ENCODE data around the gene PACSIN2. TPM values are rescaled to one million over a fixed set of nuclear protein-coding genes. Genes with fewer than 3 reads are reported as not detected.

The PACSIN2 gene
- total RNA-seq, 2 experiments from 2014 or later = 28.8 to 30.6 TPM

- POLR2A ChIA-PET = interaction anchor here (0.8 kb wide), 1 partner anchor 142 kb away, joined by 3 read pairs; no protein-coding TSS in a partner anchor
Measured at GRCh38 chr22:42857845-42858481, 157.0 kb downstream of the PACSIN2 start.

GRCh38 chr22:42856865-42857704 is 157.9 kb downstream of the PACSIN2 start, which contains the start of gene ARFGAP3:
TSS of gene ARFGAP3 (minus strand) at chr22:42857273. CDS start at chr22:42857182, 91 bp downstream.
- CTCF ChIA-PET = interaction anchor here (0.7 to 3.4 kb wide), 5 partner anchors 11 to 242 kb away, joined by 3 to 13 read pairs (median 4); partner anchors contain the start of gene POLDIP3
- POLR2A ChIA-PET = interaction anchor here (0.5 to 1.5 kb wide), 7 partner anchors 20 to 242 kb away, joined by 3 to 11 read pairs (median 5); partner anchors contain the start of genes PACSIN2 and POLDIP3

More at GRCh38 chr22:42857845-42858481, 157.0 kb downstream of the PACSIN2 start:
- CTCF ChIA-PET = interaction anchor here (3.4 kb wide), 1 partner anchor 10 kb away, joined by 13 read pairs; no protein-coding TSS in a partner anchor

GRCh38 chr22:42856179-42856864 is 158.6 kb downstream of the PACSIN2 start:
- ChIA-PET POLR2A (interaction anchor here (0.5 to 1.5 kb wide), 9 partner anchors 19 to 242 kb away, joined by 3 to 8 read pairs (median 3); partner anchors contain the start of genes PACSIN2 and POLDIP3), CTCF (interaction anchor here (0.7 to 3.4 kb wide), 6 partner anchors 11 to 241 kb away, joined by 3 to 13 read pairs (median 4); partner anchors contain the start of gene POLDIP3)

GRCh38 chr22:42855721-42856120 is 159.2 kb downstream of the PACSIN2 start:
- CTCF ChIA-PET = interaction anchor here (0.8 to 3.4 kb wide), 5 partner anchors 12 to 241 kb away, joined by 3 to 13 read pairs (median 4); partner anchors contain the start of gene POLDIP3
- POLR2A ChIA-PET = interaction anchor here (0.6 to 1.5 kb wide), 4 partner anchors 62 to 185 kb away, joined by 3 to 8 read pairs (median 3); partner anchors contain the start of gene PACSIN2

- CTCF ChIA-PET = interaction anchor here (1.5 kb wide), 1 partner anchor 235 kb away, joined by 4 read pairs; no protein-coding TSS in a partner anchor
- POLR2A ChIA-PET = no interaction called here
Measured at GRCh38 chr22:42855211-42855610, 159.7 kb downstream of the PACSIN2 start.

GRCh38 chr22:42848941-42849550 is 165.9 kb downstream of the PACSIN2 start:
- ChIA-PET CTCF (no interaction called here), POLR2A (no interaction called here)

GRCh38 chr22:42847110-42847509 is 167.8 kb downstream of the PACSIN2 start:
- POLR2A ChIA-PET = no interaction called here
- CTCF ChIA-PET = no interaction called here

- ChIA-PET CTCF (interaction anchor here (0.6 kb wide), 1 partner anchor 235 kb away, joined by 3 read pairs; no protein-coding TSS in a partner anchor), POLR2A (interaction anchor here (0.6 kb wide), 1 partner anchor 305 kb away, joined by 6 read pairs; no protein-coding TSS in a partner anchor)
Measured at GRCh38 chr22:42844756-42845155, 170.2 kb downstream of the PACSIN2 start.

GRCh38 chr22:42842658-42843370 is 172.1 kb downstream of the PACSIN2 start:
- POLR2A ChIA-PET = interaction anchor here (0.7 kb wide), 1 partner anchor 164 kb away, joined by 3 read pairs; no protein-coding TSS in a partner anchor
- CTCF ChIA-PET = interaction anchor here (0.8 kb wide), 1 partner anchor 25 kb away, joined by 3 read pairs; no protein-coding TSS in a partner anchor

- CTCF ChIA-PET = interaction anchor here (0.5 to 0.6 kb wide), 2 partner anchors 62 to 314 kb away, joined by 3 to 4 read pairs; no protein-coding TSS in a partner anchor
- POLR2A ChIA-PET = interaction anchor here (1.1 kb wide), 1 partner anchor 192 kb away, joined by 3 read pairs; the partner anchor contains the start of gene CYB5R3
Measured at GRCh38 chr22:42841444-42841843, 173.5 kb downstream of the PACSIN2 start.

- CTCF ChIA-PET = interaction anchor here (0.6 kb wide), 1 partner anchor 1169 kb away, joined by 6 read pairs; no protein-coding TSS in a partner anchor
Measured at GRCh38 chr22:42837556-42837955, 177.4 kb downstream of the PACSIN2 start.

GRCh38 chr22:42836026-42836425 is 178.9 kb downstream of the PACSIN2 start:
- ChIA-PET CTCF (no interaction called here), POLR2A (interaction anchor here (1.2 kb wide), 1 partner anchor 28 kb away, joined by 3 read pairs; no protein-coding TSS in a partner anchor)

More at GRCh38 chr22:42837556-42837955, 177.4 kb downstream of the PACSIN2 start:
- POLR2A ChIA-PET = interaction anchor here (0.6 kb wide), 1 partner anchor 19 kb away, joined by 3 read pairs; no protein-coding TSS in a partner anchor

- ChIA-PET POLR2A (interaction anchor here (0.7 kb wide), 1 partner anchor 1650 kb away, joined by 3 read pairs; no protein-coding TSS in a partner anchor), CTCF (no interaction called here)
Measured at GRCh38 chr22:42834177-42834949, 180.6 kb downstream of the PACSIN2 start.

- CTCF ChIA-PET = interaction anchor here (1.1 kb wide), 1 partner anchor 14 kb away, joined by 3 read pairs; no protein-coding TSS in a partner anchor
- POLR2A ChIA-PET = no interaction called here
Measured at GRCh38 chr22:42833104-42833503, 181.8 kb downstream of the PACSIN2 start.

GRCh38 chr22:42831712-42832111 is 183.2 kb downstream of the PACSIN2 start:
- CTCF ChIA-PET = no interaction called here

GRCh38 chr22:42830161-42830560 is 184.8 kb downstream of the PACSIN2 start:
- POLR2A ChIA-PET = no interaction called here

More at GRCh38 chr22:42831712-42832111, 183.2 kb downstream of the PACSIN2 start:
- POLR2A ChIA-PET = no interaction called here

GRCh38 chr22:42829302-42829701 is 185.6 kb downstream of the PACSIN2 start:
- POLR2A ChIA-PET = no interaction called here
- CTCF ChIA-PET = no interaction called here

More at GRCh38 chr22:42830161-42830560, 184.8 kb downstream of the PACSIN2 start:
- CTCF ChIA-PET = no interaction called here

Measured in activated CD8-positive, alpha-beta memory T cell treated with anti-CD3 and anti-CD28 coated beads for 36 hours (primary cell).